ENCODE data around the gene EPHB1.

EPHB1 gene

GRCh38 chr3:134801204-134801958 is 6.3 kb downstream of the EPHB1 start:
- POLR2A ChIA-PET, result no interaction called here
- TF ChIP-seq, protein P1, sequence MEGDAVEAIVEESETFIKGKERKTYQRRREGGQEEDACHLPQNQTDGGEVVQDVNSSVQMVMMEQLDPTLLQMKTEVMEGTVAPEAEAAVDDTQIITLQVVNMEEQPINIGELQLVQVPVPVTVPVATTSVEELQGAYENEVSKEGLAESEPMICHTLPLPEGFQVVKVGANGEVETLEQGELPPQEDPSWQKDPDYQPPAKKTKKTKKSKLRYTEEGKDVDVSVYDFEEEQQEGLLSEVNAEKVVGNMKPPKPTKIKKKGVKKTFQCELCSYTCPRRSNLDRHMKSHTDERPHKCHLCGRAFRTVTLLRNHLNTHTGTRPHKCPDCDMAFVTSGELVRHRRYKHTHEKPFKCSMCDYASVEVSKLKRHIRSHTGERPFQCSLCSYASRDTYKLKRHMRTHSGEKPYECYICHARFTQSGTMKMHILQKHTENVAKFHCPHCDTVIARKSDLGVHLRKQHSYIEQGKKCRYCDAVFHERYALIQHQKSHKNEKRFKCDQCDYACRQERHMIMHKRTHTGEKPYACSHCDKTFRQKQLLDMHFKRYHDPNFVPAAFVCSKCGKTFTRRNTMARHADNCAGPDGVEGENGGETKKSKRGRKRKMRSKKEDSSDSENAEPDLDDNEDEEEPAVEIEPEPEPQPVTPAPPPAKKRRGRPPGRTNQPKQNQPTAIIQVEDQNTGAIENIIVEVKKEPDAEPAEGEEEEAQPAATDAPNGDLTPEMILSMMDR (IDR thresholded peaks at IDR 0.05; ENCODE audit: insufficient read depth, low read length, missing control alignments), result no peak
- CTCF ChIA-PET, result no interaction called here
- no peak for DNase-seq (ENCODE audit: low read depth, low spot score)
- no peak overlapping the region for H3K4me3 ChIP-seq (ENCODE audit: low read depth, low read length)

GRCh38 chr3:134802428-134803050 is 7.5 kb downstream of the EPHB1 start:
- TF ChIP-seq, protein P1 (IDR thresholded peaks at IDR 0.05; ENCODE audit: insufficient read depth, low read length, missing control alignments), result no peak
- H3K4me3 ChIP-seq (ENCODE audit: low read depth, low read length), result no peak overlapping the region
- POLR2A ChIA-PET, result no interaction called here
- CTCF ChIA-PET, result interaction anchor here (2.6 kb wide), 1 partner anchor 7 kb away, joined by 12 read pairs; the partner anchor contains the start of gene EPHB1
- no peak for DNase-seq (ENCODE audit: low read depth, low spot score)

DNA sequence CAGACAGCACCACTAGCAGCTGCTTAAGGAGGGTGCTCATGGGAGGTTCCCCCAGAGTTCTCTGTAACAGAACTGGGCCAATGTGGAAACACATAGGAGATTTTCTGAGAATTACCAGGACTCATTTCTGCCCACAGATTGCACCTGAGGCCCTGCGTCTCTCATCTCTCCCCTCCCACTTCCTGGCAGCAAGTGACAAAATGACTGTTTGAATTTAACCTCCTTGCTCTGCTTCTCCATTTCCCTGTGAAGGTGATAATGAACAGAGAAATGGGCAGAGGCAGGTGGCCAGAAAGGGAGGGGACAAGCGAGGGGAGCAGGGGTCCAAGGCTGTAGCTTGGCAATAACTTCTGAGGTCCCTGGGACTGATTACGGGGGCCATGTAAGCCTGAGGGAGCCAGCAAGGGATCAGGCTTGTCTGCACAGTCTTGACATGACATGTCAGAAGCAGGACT is 8.0 kb downstream of the EPHB1 start:
- DNase-seq (ENCODE audit: low read depth, low spot score), result no peak
- H3K4me3 ChIP-seq (ENCODE audit: low read depth, low read length), result no peak overlapping the region
- POLR2A ChIA-PET, result no interaction called here
- CTCF ChIA-PET, result interaction anchor here (2.6 kb wide), 1 partner anchor 8 kb away, joined by 12 read pairs; the partner anchor contains the start of gene EPHB1
- TF ChIP-seq, protein P1 (IDR thresholded peaks at IDR 0.05; ENCODE audit: insufficient read depth, low read length, missing control alignments), result no peak

DNA sequence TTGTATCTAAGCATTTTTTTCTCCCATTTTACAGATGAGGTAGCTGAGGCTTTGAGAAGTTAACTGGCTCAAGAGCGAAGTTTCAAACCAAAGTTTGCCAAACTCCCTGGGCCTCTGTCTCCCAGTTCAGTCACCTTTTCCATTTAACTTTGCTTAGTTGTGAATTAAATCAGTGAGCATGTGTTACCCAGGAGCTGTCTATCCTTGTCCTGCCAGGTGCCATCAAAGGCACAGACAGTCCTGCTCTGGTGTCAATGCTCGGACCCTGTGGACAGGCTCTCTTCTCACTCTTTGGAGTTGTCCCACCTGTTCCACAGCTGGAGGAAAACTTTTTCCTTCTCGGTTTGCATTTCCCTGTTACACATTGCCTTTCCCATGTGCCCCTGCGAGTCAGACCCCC is 8.6 kb downstream of the EPHB1 start:
- ChIA-PET POLR2A (no interaction called here), CTCF (interaction anchor here (2.6 kb wide), 1 partner anchor 9 kb away, joined by 12 read pairs; the partner anchor contains the start of gene EPHB1)
- no peak for DNase-seq (ENCODE audit: low read depth, low spot score)
- TF ChIP-seq, protein P1 (IDR thresholded peaks at IDR 0.05; ENCODE audit: insufficient read depth, low read length, missing control alignments), result no peak
- H3K4me3 ChIP-seq (ENCODE audit: low read depth, low read length), result no peak overlapping the region

DNA sequence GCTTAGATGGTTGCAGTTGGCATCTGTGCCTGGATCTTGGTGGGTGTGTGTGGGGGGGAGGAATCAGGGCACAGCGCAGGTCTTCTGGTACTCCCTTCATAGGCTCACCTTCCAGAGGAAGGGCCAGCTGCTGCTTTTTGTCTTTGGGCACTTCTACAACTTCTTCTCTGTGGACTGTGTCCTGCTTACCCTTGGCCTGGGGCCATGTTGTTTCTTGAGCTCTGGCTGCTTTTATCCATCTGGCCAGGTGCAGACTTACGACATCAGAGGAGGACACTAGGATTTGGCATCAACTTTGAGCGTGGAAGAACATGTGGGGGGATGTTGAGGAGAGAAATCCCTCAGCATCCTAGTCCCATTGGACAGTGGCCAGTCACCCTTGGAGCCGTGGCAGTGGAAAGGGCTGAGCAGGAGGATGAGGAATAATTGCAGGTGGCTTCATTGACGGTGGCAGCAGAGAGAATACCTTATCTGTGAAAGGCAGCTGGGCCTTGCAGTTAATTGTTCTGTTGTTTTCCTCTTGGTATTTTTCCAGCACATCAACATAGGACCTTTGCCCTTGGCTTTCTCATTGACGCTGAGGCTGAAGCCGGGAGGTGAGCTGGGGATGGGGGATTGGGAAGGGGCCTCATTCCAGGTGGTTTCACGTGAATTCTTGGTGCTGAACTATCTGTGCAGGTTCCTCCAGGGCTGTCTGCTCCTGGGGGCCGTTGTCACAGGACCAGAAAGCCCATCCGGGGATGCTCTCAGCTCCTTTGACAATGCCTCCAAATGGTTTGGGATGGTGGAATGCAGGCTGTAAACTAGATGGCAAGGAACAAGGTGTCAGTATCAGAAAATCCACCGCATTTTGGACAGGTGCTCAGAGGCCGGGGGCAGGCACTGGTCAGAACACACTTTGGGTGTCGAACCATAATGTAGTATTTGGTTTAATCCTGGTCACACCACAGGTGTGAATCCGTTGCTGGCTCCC is 9.7 kb downstream of the EPHB1 start:
- H3K4me3 ChIP-seq (ENCODE audit: low read depth, low read length), result no peak overlapping the region
- ChIA-PET POLR2A (no interaction called here), CTCF (interaction anchor here (0.9 to 2.6 kb wide), 2 partner anchors 10 to 12 kb away, joined by 3 to 12 read pairs; partner anchors contain the start of gene EPHB1)
- TF ChIP-seq, protein P1 (IDR thresholded peaks at IDR 0.05; ENCODE audit: insufficient read depth, low read length, missing control alignments), result no peak
- no peak for DNase-seq (ENCODE audit: low read depth, low spot score)

Data from AG04449 (cell line).